Pancreas (tissue), 10 donors: ENCODE measurements around the gene SH3RF2. TPM values are rescaled to one million over a fixed set of nuclear protein-coding genes. Genes with fewer than 3 reads are reported as not detected.

ENCODE experiments used
- ATAC-seq, 4 donors: fragments of 200-7000 bp; cut with Tn5 transposase; one replicate each; pipeline versions ENCODE4 v1.8.0 to v1.9.1; 2020; ENCODE audit warnings: mild to moderate bottlenecking in 4 of 4, moderate library complexity in 4 of 4
- DNase-seq, 6 donors: peaks; one replicate each; pipeline ENCODE4 v3.0.0-alpha.2; 2020
- FAIRE-seq: peaks from 2 replicates; lab custom pipeline; 2012; peaks lifted over from hg19 to GRCh38; lab: Jason Lieb, UNC
- H3K27ac ChIP-seq, 4 donors: fragments of 200-600 bp; sonication (generic); 1 replicate in 3 of 4; 2 replicates in 1 of 4; pipeline versions ENCODE4 v1.5.0 to v1.8.0; 2020
- H3K27me3 ChIP-seq, 4 donors: fragments of 200-600 bp; one replicate each; pipeline ENCODE4 v1.8.0; 2021
- H3K36me3 ChIP-seq, 3 donors: fragments of 200-600 bp; sonication (generic) in 1 of 3; one replicate each; pipeline versions ENCODE4 v1.5.0 to v1.8.0; 2020 to 2021
- H3K4me1 ChIP-seq, 3 donors: fragments of 200-600 bp; one replicate each; pipeline ENCODE4 v1.8.0; 2021
- H3K4me3 ChIP-seq, 4 donors: fragments of 200-600 bp; sonication (generic) in 2 of 4; one replicate each; pipeline versions ENCODE4 v1.5.0 to v1.8.0; 2020 to 2021
- H3K9me3 ChIP-seq, 4 donors: fragments of 200-600 bp; one replicate each; pipeline ENCODE4 v1.8.0; 2021
- CTCF ChIP-seq, 4 donors: fragments of 200-600 bp; sonication (generic) in 3 of 4; IDR thresholded peaks; one replicate each; pipeline versions ENCODE4 v1.5.0 to v1.8.0; 2021; ENCODE audit warnings: antibody characterized with exemption in 4 of 4
- WGBS, 2 donors: extraction: QIAGEN DNeasy Blood & Tissue Kit; methylation state at CpG; one replicate each; pipeline ENCODE4 v1.1.7; 2013; 5-methylcytosine and 5-hydroxymethylcytosine counted together
- intact Hi-C, 3 donors: fragments of 100-400 bp; cut with DNase I; formaldehyde crosslinking; loops; one replicate each; pipeline versions ENCODE4 v1.11.1 to v1.14.2; 2022
- polyA plus RNA-seq, 2 donors: library from polyadenylated mRNA; stranded (reverse); fragments of 200-250 nt; gene quantifications; one replicate each; pipeline ENCODE4 v1.2.3, GENCODE V29; 2013
- total RNA-seq, 6 donors: library from RNA; stranded (reverse); fragmentation: NEBNext Ultra II Directional in 4 of 6; extraction: Animal tissue kit (Norgen Biotek cat#: 25700) in 4 of 6; gene quantifications; one replicate each; pipeline versions ENCODE4 v1.2.1 to v1.2.4, GENCODE V29; 2021 to 2023
- donor health status: healthy with polysubstance abuse.
- donor health status: DM: no; HTN: no; CAD: no; lungs with moderate emphysema.
- donor health status: DM: no; HTN: no; CAD: no.
- donor health status: control.
- donor health status: control.
- donor health status: Bipolar disorder and iron deficiency.
- donor health status: DM: yes; HTN: yes; CAD: no.
- donor health status: DM: no; HTN: no; CAD: no.
- donor health status: DM: no; HTN: no; CAD: no.
- donor health status: DM: yes; HTN: yes; CAD: no.

Gene SH3RF2
- total and polyA plus RNA-seq, 8 donors: 6.3 to 22.4 (median 12.8) TPM

DNA sequence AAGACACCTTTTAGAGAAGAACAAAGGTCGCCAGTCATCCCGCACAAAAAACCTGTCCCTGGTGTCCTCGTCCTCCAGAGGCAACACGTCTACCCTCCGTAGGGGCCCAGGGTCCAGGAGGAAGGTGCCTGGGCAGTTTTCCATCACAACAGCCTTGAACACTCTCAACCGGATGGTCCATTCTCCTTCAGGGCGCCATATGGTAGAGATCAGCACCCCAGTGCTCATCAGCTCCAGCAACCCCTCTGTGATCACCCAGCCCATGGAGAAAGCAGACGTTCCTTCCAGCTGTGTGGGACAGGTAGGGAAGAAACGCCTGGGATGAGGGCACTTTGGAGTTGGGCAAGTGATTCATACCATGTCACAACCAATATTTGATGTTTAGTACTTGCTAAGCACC, 77.4 kb downstream of the SH3RF2 start:
- H3K36me3 ChIP-seq: peaks cover 0 to 7% (median 0%) of the 10 kb centered on the region in 3 donors
- no peak for TF ChIP-seq CTCF (IDR thresholded peaks at IDR 0.05)
- no peaks in the 10 kb centered on the region for H3K9me3 ChIP-seq
- ATAC-seq: no peak
- 79 to 95% methylated on average over 9 of the region's 9 CpGs for WGBS, 2 donors
- H3K4me3 ChIP-seq: no peak overlapping the region
- no peak for FAIRE-seq
- H3K27ac ChIP-seq: no peak overlapping the region
- no peaks in the 10 kb centered on the region for H3K4me1 ChIP-seq
- intact Hi-C loops: no loop called here
- no peak for DNase-seq
- H3K27me3 ChIP-seq: no peaks in the 10 kb centered on the region

DNA sequence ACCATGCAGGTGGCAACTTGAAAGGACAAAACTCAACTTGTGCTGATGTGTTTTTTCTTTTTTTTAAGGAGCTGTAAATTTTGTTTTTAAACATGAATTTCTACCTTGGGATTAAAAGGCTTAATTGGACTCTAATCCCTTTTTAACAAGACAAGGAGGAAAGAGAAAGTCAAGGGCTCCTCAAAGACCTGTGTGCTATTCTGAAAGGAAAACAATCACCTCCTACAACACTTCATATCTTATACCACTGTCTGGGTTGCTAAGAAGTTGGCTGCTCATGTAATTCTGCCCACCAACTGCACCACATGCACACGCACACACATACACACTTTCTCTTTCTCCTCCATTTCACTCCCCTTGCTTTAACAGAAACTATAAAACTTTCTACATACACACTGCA, 78.6 kb downstream of the SH3RF2 start:
- FAIRE-seq (no peak), ATAC-seq (no peak), DNase-seq (no peak)
- intact Hi-C loops: no loop called here
- Histone ChIP-seq H3K27me3 (no peaks in the 10 kb centered on the region), H3K27ac (no peak overlapping the region), H3K4me1 (no peaks in the 10 kb centered on the region), H3K4me3 (no peak overlapping the region), H3K9me3 (no peaks in the 10 kb centered on the region), H3K36me3 (peaks cover 0 to 7% (median 0%) of the 10 kb centered on the region in 3 donors)
- TF ChIP-seq CTCF (IDR thresholded peaks at IDR 0.05): no peak
- 91 to 94% methylated on average over 1 of the region's 1 CpG for WGBS, 2 donors

DNA sequence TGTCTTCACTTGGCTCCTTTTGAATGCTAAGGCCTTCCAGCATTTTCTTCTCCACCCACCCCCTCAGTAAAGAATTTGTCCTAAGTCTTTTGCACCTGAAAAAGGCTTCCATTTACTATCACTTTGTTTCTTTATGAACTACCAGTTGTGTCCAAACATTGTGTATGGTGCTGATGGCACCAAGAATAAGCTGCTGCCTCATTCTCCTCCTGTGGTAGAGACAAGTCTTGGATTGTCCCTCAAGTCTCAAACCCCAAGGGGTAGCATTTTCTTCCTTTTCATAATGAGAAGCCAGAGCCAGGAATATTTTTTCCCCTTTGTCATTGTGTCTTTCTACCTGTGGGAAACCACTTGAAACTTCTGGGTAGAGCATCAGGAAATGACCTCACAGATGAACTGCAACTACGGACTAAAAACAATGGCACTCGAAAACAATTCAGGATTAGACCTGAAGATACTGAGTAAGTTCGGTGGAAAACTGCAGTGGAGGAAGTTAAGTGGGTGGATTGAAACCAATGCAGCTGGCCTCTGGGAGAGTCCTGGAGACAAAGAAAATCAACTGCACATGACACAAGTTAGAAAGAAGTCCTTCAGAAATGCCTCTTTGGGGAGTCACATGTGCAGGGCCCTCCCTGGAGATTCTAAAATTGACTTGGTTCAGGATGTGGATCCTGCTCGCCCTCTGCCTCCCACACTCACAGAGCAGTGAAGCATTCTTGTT, 80.5 kb downstream of the SH3RF2 start:
- no peak for TF ChIP-seq CTCF (IDR thresholded peaks at IDR 0.05)

GRCh38 chr5:146018514-146019375, 82.4 kb downstream of the SH3RF2 start:
- no peaks in the 10 kb centered on the region for H3K27me3 ChIP-seq
- no peak for DNase-seq
- FAIRE-seq: no peak
- no peak overlapping the region for H3K4me3 ChIP-seq
- H3K9me3 ChIP-seq: no peaks in the 10 kb centered on the region
- peaks cover 0 to 6% (median 0%) of the 10 kb centered on the region in 3 donors for H3K36me3 ChIP-seq
- intact Hi-C loops: no loop called here
- ATAC-seq: no peak
- H3K4me1 ChIP-seq: no peaks in the 10 kb centered on the region
- TF ChIP-seq CTCF (IDR thresholded peaks at IDR 0.05): no peak
- no peak overlapping the region for H3K27ac ChIP-seq
- WGBS, 2 donors: 79 to 96% methylated on average over 5 of the region's 5 CpGs

More for the DNA sequence above, 80.5 kb downstream of the SH3RF2 start:
- H3K4me1 ChIP-seq: no peaks in the 10 kb centered on the region
- no peak overlapping the region for H3K4me3 ChIP-seq
- no peak for ATAC-seq
- no peaks in the 10 kb centered on the region for H3K9me3 ChIP-seq
- H3K36me3 ChIP-seq: peaks cover 0 to 7% (median 0%) of the 10 kb centered on the region in 3 donors
- 80 to 91% methylated on average over 4 of the region's 4 CpGs for whole genome bisulfite sequencing, 2 donors
- H3K27me3 ChIP-seq: no peaks in the 10 kb centered on the region
- intact Hi-C loops: no loop called here
- H3K27ac ChIP-seq: no peak overlapping the region
- no peak for FAIRE-seq
- no peak for DNase-seq
